Activated CD4-positive, alpha-beta T cell treated with anti-CD3 and anti-CD28 coated beads, Interleukin-2, amount 10 ng/mL, durations not matched to agents 7 days and 5 days (primary cell): Measurements from ENCODE around the gene BRD3. TPM values are rescaled to one million over a fixed set of nuclear protein-coding genes. Genes with fewer than 3 reads are reported as not detected.
"Not testable (repeated sequence)": the region's sequence is repeated elsewhere in the genome, so short reads cannot be mapped to it uniquely, and the experiment has no call there.

Experiments used
- CTCF ChIA-PET: fragments of 350-600 bp; sonication (Branson Sonifier 250); formaldehyde crosslinking; loops from one replicate; lab custom pipeline; 2021; ENCODE audit warnings: antibody characterized with exemption; lab: Charles Lee
- POLR2A ChIA-PET: fragments of 350-600 bp; sonication (Branson Sonifier 250); formaldehyde crosslinking; loops from one replicate; lab custom pipeline; 2021; ENCODE audit warnings: antibody characterized with exemption; lab: Charles Lee
- DNase-seq: peaks from one replicate; pipeline ENCODE4 v3.0.0-alpha.2; 2020
- H3K27ac Mint-ChIP-seq: one replicate; pipeline ENCODE4 v1.8.0; 2021; ENCODE audit warnings: mild to moderate bottlenecking, moderate library complexity, mixed read lengths
- H3K27me3 Mint-ChIP-seq: one replicate; pipeline ENCODE4 v1.8.0; 2021; ENCODE audit warnings: mixed read lengths
- H3K36me3 Mint-ChIP-seq: one replicate; pipeline ENCODE4 v1.8.0; 2021; ENCODE audit warnings: low read depth, mixed read lengths
- H3K4me1 Mint-ChIP-seq: one replicate; pipeline ENCODE4 v1.8.0; 2021; ENCODE audit warnings: mixed read lengths
- H3K4me3 Mint-ChIP-seq: one replicate; pipeline ENCODE4 v1.8.0; 2021; ENCODE audit warnings: mild to moderate bottlenecking, moderate library complexity, mixed read lengths
- H3K9me3 Mint-ChIP-seq: one replicate; pipeline ENCODE4 v1.8.0; 2021; ENCODE audit warnings: mixed read lengths
- total RNA-seq, 2 experiments: library from RNA; stranded (reverse); gene quantifications; one replicate each; pipeline ENCODE4 v1.2.3, GENCODE V29; 2021

Gene BRD3
- total RNA-seq, 2 experiments from 2014 or later = 40.1 to 47.4 TPM

DNA sequence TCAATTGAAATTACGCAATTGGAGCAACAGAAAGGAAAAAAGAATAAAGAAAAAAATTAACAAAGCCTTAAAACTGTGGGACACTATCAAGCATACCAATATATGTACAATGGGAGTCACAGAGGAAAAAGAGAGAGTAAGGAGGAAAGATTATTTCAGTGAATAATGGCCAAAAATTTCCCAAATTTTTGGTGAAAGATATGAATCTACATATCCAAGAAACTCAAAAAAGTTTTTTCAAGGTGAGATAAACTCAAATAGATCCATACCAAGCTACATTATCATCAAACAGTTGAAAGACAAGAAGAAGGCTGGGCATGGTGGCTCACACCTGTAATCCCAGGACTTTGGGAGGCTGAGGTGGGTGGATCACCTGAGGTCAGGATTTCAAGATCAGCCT lies 8.8 kb upstream of the BRD3 start:
- DNase-seq = no peak
- ChIA-PET POLR2A (no interaction called here), CTCF (no interaction called here)
- Mint-ChIP-seq H3K9me3 (peaks cover 12% of the 10 kb centered on the region), H3K36me3 (peaks cover 3% of the 10 kb centered on the region), H3K27me3 (peaks cover 11% of the 10 kb centered on the region), H3K4me3 (no peak overlapping the region), H3K4me1 (no peaks in the 10 kb centered on the region), H3K27ac (no peak overlapping the region)

DNA sequence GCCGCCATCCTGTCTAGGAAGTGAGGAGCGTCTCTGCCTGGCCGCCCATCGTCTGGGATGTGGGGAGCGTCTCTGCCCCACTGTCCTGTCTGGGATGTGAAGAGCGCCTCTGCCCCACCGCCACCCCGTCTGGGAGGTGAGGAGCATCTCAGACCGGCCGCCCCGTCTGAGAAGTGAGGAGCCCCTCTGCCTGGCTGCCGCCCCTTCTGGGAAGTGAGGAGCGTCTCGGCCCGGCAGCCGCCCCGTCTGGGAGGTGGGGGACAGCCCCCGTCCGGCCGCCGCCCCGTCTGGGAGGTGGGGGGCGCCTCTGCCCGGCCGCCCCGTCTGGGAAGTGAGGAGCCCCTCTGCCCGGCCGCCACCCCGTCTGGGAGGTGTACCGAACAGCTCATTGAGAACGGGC lies 7.9 kb upstream of the BRD3 start:
- POLR2A ChIA-PET, H3K4me1 Mint-ChIP-seq, DNase-seq, H3K4me3 Mint-ChIP-seq, H3K36me3 Mint-ChIP-seq, CTCF ChIA-PET, H3K27ac Mint-ChIP-seq: not testable (repeated sequence)
- Mint-ChIP-seq H3K9me3 (peaks cover 12% of the 10 kb centered on the region), H3K27me3 (peaks cover 12% of the 10 kb centered on the region)

DNA sequence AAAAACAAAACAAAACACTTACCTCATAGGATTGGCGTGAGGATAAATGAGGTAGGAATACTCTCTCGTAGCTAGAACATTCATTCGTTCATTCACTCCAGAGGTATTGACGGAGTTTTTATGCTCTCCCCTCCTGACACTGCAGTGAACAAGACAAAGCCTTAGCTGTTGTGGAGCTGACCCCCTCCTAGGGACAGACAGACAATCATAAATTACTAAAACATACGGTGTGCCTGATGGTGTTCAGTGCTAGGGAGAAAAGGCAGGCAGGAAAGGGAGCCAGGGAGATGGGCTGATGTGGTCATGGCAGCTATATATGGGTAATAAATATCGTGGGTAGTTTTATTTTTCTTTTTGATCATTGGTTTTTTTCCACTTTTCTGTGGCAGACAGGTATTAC lies 5.7 kb upstream of the BRD3 start:
- Mint-ChIP-seq H3K4me1 (peaks cover 12% of the 10 kb centered on the region), H3K27me3 (peaks cover 18% of the 10 kb centered on the region), H3K27ac (no peak overlapping the region), H3K36me3 (peaks cover 3% of the 10 kb centered on the region), H3K9me3 (peaks cover 8% of the 10 kb centered on the region), H3K4me3 (no peak overlapping the region)
- ChIA-PET POLR2A (no interaction called here), CTCF (interaction anchor here (1.1 kb wide), 1 partner anchor 30 kb away, joined by 3 read pairs; no protein-coding TSS in a partner anchor)
- DNase-seq = no peak

DNA sequence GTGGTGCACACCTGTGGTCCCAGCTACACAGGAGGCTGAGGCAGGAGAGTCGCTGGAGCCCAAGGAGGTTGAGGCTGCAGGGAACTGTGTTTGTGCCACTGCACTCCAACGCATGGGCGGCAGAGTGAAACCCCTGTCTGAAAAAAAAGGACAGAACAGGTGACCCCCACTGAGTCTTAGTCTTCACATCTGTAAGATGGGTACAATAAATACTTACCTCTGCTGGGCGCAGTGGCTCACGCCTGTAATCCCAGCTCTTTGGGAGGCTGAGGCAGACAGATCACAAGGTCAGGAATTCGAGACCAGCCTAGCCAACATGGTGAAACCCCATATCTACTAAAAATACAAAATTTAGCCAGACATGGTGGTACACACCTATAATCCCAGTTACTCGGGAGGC lies 4.9 kb upstream of the BRD3 start:
- H3K36me3 Mint-ChIP-seq, DNase-seq, H3K27ac Mint-ChIP-seq, H3K9me3 Mint-ChIP-seq, CTCF ChIA-PET, H3K4me3 Mint-ChIP-seq, POLR2A ChIA-PET: not testable (repeated sequence)
- Mint-ChIP-seq H3K4me1 (peaks cover 12% of the 10 kb centered on the region), H3K27me3 (peaks cover 18% of the 10 kb centered on the region)

DNA sequence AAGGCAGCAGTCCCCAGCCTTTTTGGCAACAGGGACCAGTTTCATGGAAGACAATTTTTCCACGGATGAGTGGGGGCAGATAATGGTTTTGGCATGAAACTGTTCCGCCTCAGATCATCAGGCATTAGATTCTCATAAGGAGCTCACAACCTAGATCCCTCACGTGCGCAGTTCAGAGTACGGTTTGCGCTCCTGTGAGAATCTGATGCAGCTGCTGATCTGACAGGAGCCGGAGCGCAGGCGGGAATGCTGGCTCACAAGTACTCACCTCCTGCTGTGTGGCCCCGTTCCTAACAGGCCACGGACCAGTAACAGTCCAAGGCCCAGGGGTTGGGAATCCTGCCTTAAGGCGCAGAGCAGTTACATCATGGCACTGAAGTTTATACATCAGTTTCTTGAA lies 3.3 kb upstream of the BRD3 start:
- Mint-ChIP-seq H3K27ac (no peak overlapping the region), H3K4me3 (no peak overlapping the region), H3K4me1 (peaks cover 14% of the 10 kb centered on the region), H3K9me3 (peaks cover 3% of the 10 kb centered on the region), H3K27me3 (peaks cover 18% of the 10 kb centered on the region), H3K36me3 (no peaks in the 10 kb centered on the region)
- ChIA-PET POLR2A (no interaction called here), CTCF (no interaction called here)
- DNase-seq = no peak

DNA sequence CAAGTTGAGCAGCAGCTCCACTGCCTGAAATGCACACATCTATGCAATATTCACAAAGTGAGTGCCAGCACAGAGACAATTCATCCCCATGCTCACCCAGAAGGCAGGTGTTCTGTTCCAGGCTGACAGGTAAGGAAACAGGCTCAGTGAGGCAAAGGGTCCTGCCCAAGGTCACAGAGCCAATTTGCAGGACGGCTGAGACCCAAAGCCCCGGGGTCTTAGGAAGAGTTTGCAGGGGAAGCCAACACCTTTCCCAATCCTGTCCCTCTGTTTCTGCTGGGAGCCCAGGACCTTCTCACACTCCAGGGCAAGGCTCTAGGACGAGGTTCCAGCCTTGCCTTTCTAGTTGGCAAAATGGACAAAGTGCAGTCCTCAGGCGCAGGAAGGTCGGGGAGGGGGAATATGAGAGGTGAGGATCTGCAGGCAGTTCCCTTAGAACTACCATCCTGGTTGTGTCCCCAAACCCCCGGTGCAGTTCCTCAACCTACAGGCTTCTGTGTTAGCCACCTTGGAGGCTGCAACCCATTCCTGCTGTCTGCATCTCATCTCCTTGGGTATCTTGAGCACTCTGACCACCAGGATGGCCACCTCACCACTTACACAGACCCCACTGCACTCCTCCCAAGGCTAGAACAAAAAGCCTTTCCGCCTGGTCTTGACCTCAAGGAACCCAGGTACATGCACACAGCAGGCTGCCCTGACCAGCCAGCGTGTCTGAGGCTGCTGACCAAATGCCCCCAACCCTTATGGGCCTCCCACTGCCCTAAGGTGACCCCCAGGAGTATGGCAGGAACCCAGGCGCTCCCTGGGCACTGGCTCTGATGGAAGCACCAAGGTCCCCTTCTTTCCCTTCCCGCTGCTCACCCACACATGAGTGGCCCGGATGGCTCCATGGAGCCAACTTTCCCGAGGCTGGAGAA lies 1.9 kb upstream of the BRD3 start:
- H3K4me1 Mint-ChIP-seq = peaks cover 29% of the 10 kb centered on the region
- H3K36me3 Mint-ChIP-seq = no peaks in the 10 kb centered on the region
- H3K27me3 Mint-ChIP-seq = peaks cover 18% of the 10 kb centered on the region
- peak overlapping the region; percentile 80 for H3K4me3 Mint-ChIP-seq
- CTCF ChIA-PET = interaction anchor here (1.1 kb wide), 1 partner anchor 44 kb away, joined by 3 read pairs; the partner anchor contains the start of gene BRD3OS
- no peak for DNase-seq
- H3K9me3 Mint-ChIP-seq = peaks cover 1% of the 10 kb centered on the region
- H3K27ac Mint-ChIP-seq = peak overlapping the region; percentile 94
- POLR2A ChIA-PET = no interaction called here

GRCh38 chr9:134068744-134069479 lies 1.1 kb upstream of the BRD3 start:
- Mint-ChIP-seq H3K27me3 (peaks cover 15% of the 10 kb centered on the region), H3K4me1 (peaks cover 32% of the 10 kb centered on the region), H3K4me3 (peak overlapping the region; percentile 80), H3K36me3 (no peaks in the 10 kb centered on the region), H3K9me3 (no peaks in the 10 kb centered on the region), H3K27ac (peak overlapping the region; percentile 94)
- CTCF ChIA-PET = interaction anchor here (0.6 to 1.1 kb wide), 2 partner anchors 43 to 45 kb away, joined by 3 to 6 read pairs; partner anchors contain the start of gene BRD3OS
- no peak for DNase-seq
- POLR2A ChIA-PET = no interaction called here

GRCh38 chr9:134066913-134067851 lies 644 bp downstream of the BRD3 start:
- ChIA-PET POLR2A (interaction anchor here (2.6 kb wide), 1 partner anchor 42 kb away, joined by 6 read pairs; the partner anchor contains the start of gene BRD3OS), CTCF (interaction anchor here (0.6 kb wide), 1 partner anchor 37 kb away, joined by 3 read pairs; no protein-coding TSS in a partner anchor)
- Mint-ChIP-seq H3K27ac (peak overlapping the region; percentile 99), H3K36me3 (no peaks in the 10 kb centered on the region), H3K9me3 (no peaks in the 10 kb centered on the region), H3K27me3 (peaks cover 13% of the 10 kb centered on the region), H3K4me3 (peak overlapping the region; percentile 93), H3K4me1 (peaks cover 39% of the 10 kb centered on the region)
- DNase-seq = peak; percentile 49

GRCh38 chr9:134066526-134066912 lies 1.3 kb downstream of the BRD3 start:
- Mint-ChIP-seq H3K36me3 (no peaks in the 10 kb centered on the region), H3K9me3 (no peaks in the 10 kb centered on the region), H3K27me3 (peaks cover 13% of the 10 kb centered on the region), H3K4me3 (peak overlapping the region; percentile 93), H3K27ac (peak overlapping the region; percentile 99), H3K4me1 (peaks cover 39% of the 10 kb centered on the region)
- no peak for DNase-seq
- CTCF ChIA-PET = interaction anchor here (0.6 kb wide), 1 partner anchor 36 kb away, joined by 3 read pairs; no protein-coding TSS in a partner anchor
- POLR2A ChIA-PET = interaction anchor here (2.6 kb wide), 1 partner anchor 42 kb away, joined by 6 read pairs; the partner anchor contains the start of gene BRD3OS

- peak; percentile 82 for DNase-seq
- no peaks in the 10 kb centered on the region for H3K9me3 Mint-ChIP-seq
- H3K4me3 Mint-ChIP-seq = peak overlapping the region; percentile 93
- H3K4me1 Mint-ChIP-seq = peaks cover 39% of the 10 kb centered on the region
- POLR2A ChIA-PET = interaction anchor here (2.6 kb wide), 1 partner anchor 41 kb away, joined by 6 read pairs; the partner anchor contains the start of gene BRD3OS
- H3K36me3 Mint-ChIP-seq = no peaks in the 10 kb centered on the region
- H3K27me3 Mint-ChIP-seq = peaks cover 8% of the 10 kb centered on the region
- CTCF ChIA-PET = interaction anchor here (0.6 to 1.5 kb wide), 2 partner anchors 15 to 20 kb away, joined by 3 to 5 read pairs; no protein-coding TSS in a partner anchor
- H3K27ac Mint-ChIP-seq = peak overlapping the region; percentile 99
Measured at GRCh38 chr9:134065612-134066419, 2.0 kb downstream of the BRD3 start.

DNA sequence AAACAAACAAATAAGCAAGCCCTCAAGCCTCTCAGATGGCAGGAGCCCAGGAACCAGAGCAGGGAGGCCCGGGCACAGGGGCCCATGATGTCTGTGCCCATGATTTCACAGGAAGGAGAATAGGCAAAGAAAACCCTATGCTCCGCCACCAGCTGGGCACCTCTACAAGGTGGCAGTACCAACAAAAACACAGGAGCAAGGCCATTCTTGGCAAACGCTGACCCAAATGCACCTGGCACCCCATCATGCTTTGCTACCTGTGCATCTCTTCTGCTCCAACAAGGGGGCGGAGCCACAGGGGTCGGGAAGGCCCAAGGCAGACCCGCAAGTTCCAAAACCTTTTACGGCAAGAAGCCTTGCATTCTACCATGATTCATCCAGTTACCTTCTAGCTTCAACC lies 3.1 kb downstream of the BRD3 start:
- ChIA-PET CTCF (interaction anchor here (1.5 kb wide), 1 partner anchor 19 kb away, joined by 5 read pairs; no protein-coding TSS in a partner anchor), POLR2A (interaction anchor here (0.6 to 2.6 kb wide), 2 partner anchors 40 to 1203 kb away, joined by 3 to 6 read pairs; partner anchors contain the start of gene BRD3OS)
- no peak for DNase-seq
- H3K4me3 Mint-ChIP-seq = peak overlapping the region; percentile 93
- H3K27me3 Mint-ChIP-seq = no peaks in the 10 kb centered on the region
- no peaks in the 10 kb centered on the region for H3K36me3 Mint-ChIP-seq
- H3K9me3 Mint-ChIP-seq = no peaks in the 10 kb centered on the region
- H3K4me1 Mint-ChIP-seq = peaks cover 47% of the 10 kb centered on the region
- H3K27ac Mint-ChIP-seq = peak overlapping the region; percentile 99
